IMR-90 (cell line): ENCODE data around the gene NEUROG1. TPM values are rescaled to one million over a fixed set of nuclear protein-coding genes. Genes with fewer than 3 reads are reported as not detected.

ENCODE experiments used
- ATAC-seq: fragments of 200-7000 bp; cut with Tn5 transposase; 2 replicates; pipeline ENCODE4 v1.9.1; 2020; ENCODE audit warnings: low read depth, mild to moderate bottlenecking, moderate library complexity
- BruUV-seq: library from RNA; stranded (reverse); fragments of 400-500 nt; replicated peaks from 2 replicates; lab custom pipeline; 2021; lab: Mats Ljungman, UMichigan
- CTCF ChIA-PET: fragments of 300-600 bp; formaldehyde crosslinking; extraction: SDS; loops from one replicate; lab custom pipeline; 2021; ENCODE audit warnings: antibody characterized with exemption; lab: Yijun Ruan, JAX
- POLR2A ChIA-PET: fragments of 300-600 bp; sonication (Branson Sonifier 250); formaldehyde crosslinking; loops from one replicate; lab custom pipeline; 2022; ENCODE audit warnings: antibody characterized with exemption; ENCODE audit not compliant: unreplicated experiment; lab: Charles Lee
- DNase-seq: peaks from one replicate; pipeline ENCODE4 v3.0.0; 2013
- H2AFZ ChIP-seq: replicated peaks from 2 replicates; pipeline ENCODE3; 2013; ENCODE audit warnings: low read length, mild to moderate bottlenecking; ENCODE audit not compliant: poor library complexity
- H2AK5ac ChIP-seq: 2 replicates; pipeline ENCODE4 v1.6.1; 2013; ENCODE audit warnings: low read depth, low read length, inconsistent platforms
- H2AK9ac ChIP-seq: replicated peaks from 2 replicates; pipeline ENCODE3; 2013; ENCODE audit warnings: mild to moderate bottlenecking, low read depth, low read length, moderate library complexity; ENCODE audit not compliant: poor library complexity
- H2BK120ac ChIP-seq: 2 replicates; pipeline ENCODE4 v1.6.1; 2013; ENCODE audit warnings: low read depth, low read length, inconsistent platforms
- H2BK15ac ChIP-seq: 3 replicates; pipeline ENCODE4 v1.6.1; 2013; ENCODE audit warnings: low read depth, low read length, inconsistent platforms
- H2BK20ac ChIP-seq: 2 replicates; pipeline ENCODE4 v1.6.1; 2013; ENCODE audit warnings: low read depth, mild to moderate bottlenecking, inconsistent platforms, low read length, moderate library complexity
- H2BK5ac ChIP-seq: 2 replicates; pipeline ENCODE4 v1.6.1; 2013; ENCODE audit warnings: mild to moderate bottlenecking, low read depth, low read length, inconsistent platforms; ENCODE audit not compliant: poor library complexity, severe bottlenecking
- H3K14ac ChIP-seq: replicated peaks from 2 replicates; pipeline ENCODE4 v1.6.1; 2013; ENCODE audit warnings: low read depth, low read length, inconsistent platforms
- H3K18ac ChIP-seq: 2 replicates; pipeline ENCODE4 v1.6.1; 2013; ENCODE audit warnings: low read depth, low read length, control low read depth
- H3K23ac ChIP-seq: 2 replicates; pipeline ENCODE4 v1.6.1; 2013; ENCODE audit warnings: low read depth, low read length, inconsistent platforms
- H3K27ac ChIP-seq: 2 replicates; pipeline ENCODE4 v1.5.1; 2013; ENCODE audit warnings: mild to moderate bottlenecking, control low read depth, low read length; ENCODE audit not compliant: insufficient read depth
- H3K27me3 ChIP-seq: 2 replicates; pipeline ENCODE4 v1.6.1; 2013; ENCODE audit warnings: low read length; ENCODE audit not compliant: control insufficient read depth, insufficient read depth
- H3K36me3 ChIP-seq: 2 replicates; pipeline ENCODE4 v1.6.1; 2013; ENCODE audit warnings: low read length, mixed read lengths; ENCODE audit not compliant: control insufficient read depth, insufficient read depth
- H3K4ac ChIP-seq: 2 replicates; pipeline ENCODE4 v1.6.1; 2013; ENCODE audit warnings: low read depth, low read length, inconsistent platforms
- H3K4me1 ChIP-seq: 2 replicates; pipeline ENCODE4 v1.6.1; 2013; ENCODE audit warnings: low read length, mixed read lengths; ENCODE audit not compliant: control insufficient read depth, insufficient read depth
- H3K4me2 ChIP-seq: 2 replicates; pipeline ENCODE4 v1.6.1; 2013; ENCODE audit warnings: low read depth, mild to moderate bottlenecking, control low read depth, low read length, moderate library complexity
- H3K4me3 ChIP-seq: 2 replicates; pipeline ENCODE4 v1.5.1; 2013; ENCODE audit warnings: low read depth, mild to moderate bottlenecking, control low read depth, low read length, moderate library complexity; ENCODE audit not compliant: insufficient read depth
- H3K56ac ChIP-seq: 2 replicates; pipeline ENCODE4 v1.6.1; 2013; ENCODE audit warnings: low read length, inconsistent platforms; ENCODE audit not compliant: insufficient read depth; ENCODE audit errors: extremely low read depth
- H3K79me1 ChIP-seq, 2 experiments: 2 replicates each; pipeline ENCODE4 v1.6.1; 2013; ENCODE audit warnings: low read length in 2 of 2, inconsistent platforms in 1 of 2, low read depth in 1 of 2
- H3K9ac ChIP-seq: 2 replicates; pipeline ENCODE4 v1.6.1; 2013; ENCODE audit warnings: low read depth, low read length, control low read depth
- H3K9me1 ChIP-seq: 2 replicates; pipeline ENCODE4 v1.6.1; 2013; ENCODE audit warnings: low read length, inconsistent platforms; ENCODE audit not compliant: insufficient read depth
- H3K9me3 ChIP-seq: 2 replicates; pipeline ENCODE4 v1.6.1; 2013; ENCODE audit warnings: low read length; ENCODE audit not compliant: control insufficient read depth, insufficient read depth
- H4K20me1 ChIP-seq: 2 replicates; pipeline ENCODE4 v1.6.1; 2013; ENCODE audit warnings: low read length, inconsistent platforms; ENCODE audit not compliant: insufficient read depth
- H4K5ac ChIP-seq: 2 replicates; pipeline ENCODE4 v1.6.1; 2013; ENCODE audit warnings: mild to moderate bottlenecking, low read depth, low read length, control low read depth
- H4K8ac ChIP-seq, 2 experiments: 2 replicates each; pipeline ENCODE4 v1.6.1; 2013; ENCODE audit warnings: low read depth in 2 of 2, low read length in 2 of 2, control low read depth in 1 of 2, inconsistent platforms in 1 of 2
- H4K91ac ChIP-seq: 2 replicates; pipeline ENCODE4 v1.6.1; 2013; ENCODE audit warnings: low read depth, low read length, inconsistent platforms; ENCODE audit not compliant: insufficient read depth
- BHLHE40 ChIP-seq: fragments of 150-350 bp; IDR thresholded peaks from 2 replicates; pipeline ENCODE4 v1.6.1; 2016; ENCODE audit warnings: mild to moderate bottlenecking, low read depth, low read length
- WGBS, 2 experiments: methylation state at CpG; one replicate each; pipeline versions ENCODE4 v1.1.5 to v1.1.7; 2013; ENCODE audit warnings: missing lambda C conversion rate in 2 of 2; ENCODE audit not compliant: insufficient read length in 1 of 2; ENCODE audit errors: extremely low coverage in 2 of 2; 5-methylcytosine and 5-hydroxymethylcytosine counted together
- dilution Hi-C: fragments of 300-500 bp; cut with HindIII; formaldehyde crosslinking; loops from one replicate; pipeline ENCODE4 v1.14.3; 2018; ENCODE audit warnings: low sequenced_read_pairs; ENCODE audit not compliant: unreplicated experiment
- in situ Hi-C: fragments of 300-500 bp; cut with MboI; formaldehyde crosslinking; loops from 3 replicates; pipeline ENCODE4 v1.14.3; 2019; ENCODE audit warnings: low sequenced_read_pairs, inconsistent platforms, mixed read lengths
- intact Hi-C: fragments of 100-400 bp; cut with micrococcal nuclease; formaldehyde crosslinking; loops from 2 replicates; pipeline ENCODE4 v1.10.0; 2022
- polyA plus RNA-seq, 3 experiments: library from polyadenylated mRNA; depleted of rRNA; stranded (reverse); fragments of >200 nt; gene quantifications; 2 replicates each; pipeline ENCODE4 v1.2.3, GENCODE V29; 2012; ENCODE audit warnings: low replicate concordance in 1 of 3
- total RNA-seq: library from RNA; depleted of rRNA; stranded (reverse); fragments of >200 nt; gene quantifications from 2 replicates; pipeline ENCODE4 v1.2.3, GENCODE V29; 2012
- TF ChIP-seq, protein P1 (sequence below): fragments of 150-350 bp; IDR thresholded peaks from 2 replicates; pipeline ENCODE4 v1.6.1; 2017; ENCODE audit warnings: mild to moderate bottlenecking, antibody characterized with exemption, low read length, low read depth

The NEUROG1 gene
- total and polyA plus RNA-seq, 2 of the 4 experiments (the other 2 are of a cell fraction): not detected

GRCh38 chr5:135543485-135544304, 7.9 kb upstream of the NEUROG1 start:
- no peaks in the 10 kb centered on the region for H3K36me3 ChIP-seq
- no peak overlapping the region for H3K56ac ChIP-seq
- H3K27ac ChIP-seq: no peak overlapping the region
- H2BK20ac ChIP-seq: no peak overlapping the region
- dilution Hi-C loops: no loop called here
- H3K14ac ChIP-seq: no peak overlapping the region
- H2AK5ac ChIP-seq: no peak overlapping the region
- no peak overlapping the region for H2BK15ac ChIP-seq
- H4K5ac ChIP-seq: no peak overlapping the region
- H3K4me3 ChIP-seq: peak overlapping the region; percentile 13; the same call in 1 of the 2 replicates
- peak overlapping the region; percentile 63 for H2AFZ ChIP-seq
- no peak overlapping the region for H4K8ac ChIP-seq
- ATAC-seq (peak; percentile 59), DNase-seq (no peak)
- no peak overlapping the region for H3K18ac ChIP-seq
- H3K4me2 ChIP-seq: peak overlapping the region; percentile 45; the same call in 1 of the 2 replicates
- POLR2A ChIA-PET: no interaction called here
- H3K23ac ChIP-seq: peak overlapping the region; percentile 9; the same call in 1 of the 2 replicates
- in situ Hi-C loops: no loop called here
- H3K4me1 ChIP-seq: peaks cover 2% of the 10 kb centered on the region; the same call in 1 of the 2 replicates
- no peaks in the 10 kb centered on the region for H4K20me1 ChIP-seq
- H3K9ac ChIP-seq: no peak overlapping the region
- H3K9me3 ChIP-seq: peaks cover 4% of the 10 kb centered on the region; the same call in 1 of the 2 replicates
- CTCF ChIA-PET: interaction anchor here (1.3 to 2.6 kb wide), 2 partner anchors 8 to 22 kb away, joined by 4 to 9 read pairs; no protein-coding TSS in a partner anchor
- no peak overlapping the region for H4K91ac ChIP-seq
- no peak overlapping the region for H2AK9ac ChIP-seq
- peak; percentile 58 for TF ChIP-seq BHLHE40
- TF ChIP-seq, protein P1, sequence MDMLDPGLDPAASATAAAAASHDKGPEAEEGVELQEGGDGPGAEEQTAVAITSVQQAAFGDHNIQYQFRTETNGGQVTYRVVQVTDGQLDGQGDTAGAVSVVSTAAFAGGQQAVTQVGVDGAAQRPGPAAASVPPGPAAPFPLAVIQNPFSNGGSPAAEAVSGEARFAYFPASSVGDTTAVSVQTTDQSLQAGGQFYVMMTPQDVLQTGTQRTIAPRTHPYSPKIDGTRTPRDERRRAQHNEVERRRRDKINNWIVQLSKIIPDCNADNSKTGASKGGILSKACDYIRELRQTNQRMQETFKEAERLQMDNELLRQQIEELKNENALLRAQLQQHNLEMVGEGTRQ: no peak
- BruUV-seq: no TSS peak
- H3K4ac ChIP-seq: no peak overlapping the region
- intact Hi-C loops: no loop called here
- WGBS, 2 experiments: 2% methylated on average over 10 of the region's 77 CpGs; no CpG with 5 or more reads in 1 of the 2 experiments
- H3K9me1 ChIP-seq: no peaks in the 10 kb centered on the region
- H3K79me1 ChIP-seq: no peaks in the 10 kb centered on the region
- peaks cover 97% of the 10 kb centered on the region for H3K27me3 ChIP-seq
- H2BK120ac ChIP-seq: no peak overlapping the region
- no peak overlapping the region for H2BK5ac ChIP-seq
